Measurements from ENCODE around the gene IRGQ. TPM values are rescaled to one million over a fixed set of nuclear protein-coding genes. Genes with fewer than 3 reads are reported as not detected.

The IRGQ gene
- total RNA-seq, 1 donor from 2014 or later = 19.5 TPM

DNA sequence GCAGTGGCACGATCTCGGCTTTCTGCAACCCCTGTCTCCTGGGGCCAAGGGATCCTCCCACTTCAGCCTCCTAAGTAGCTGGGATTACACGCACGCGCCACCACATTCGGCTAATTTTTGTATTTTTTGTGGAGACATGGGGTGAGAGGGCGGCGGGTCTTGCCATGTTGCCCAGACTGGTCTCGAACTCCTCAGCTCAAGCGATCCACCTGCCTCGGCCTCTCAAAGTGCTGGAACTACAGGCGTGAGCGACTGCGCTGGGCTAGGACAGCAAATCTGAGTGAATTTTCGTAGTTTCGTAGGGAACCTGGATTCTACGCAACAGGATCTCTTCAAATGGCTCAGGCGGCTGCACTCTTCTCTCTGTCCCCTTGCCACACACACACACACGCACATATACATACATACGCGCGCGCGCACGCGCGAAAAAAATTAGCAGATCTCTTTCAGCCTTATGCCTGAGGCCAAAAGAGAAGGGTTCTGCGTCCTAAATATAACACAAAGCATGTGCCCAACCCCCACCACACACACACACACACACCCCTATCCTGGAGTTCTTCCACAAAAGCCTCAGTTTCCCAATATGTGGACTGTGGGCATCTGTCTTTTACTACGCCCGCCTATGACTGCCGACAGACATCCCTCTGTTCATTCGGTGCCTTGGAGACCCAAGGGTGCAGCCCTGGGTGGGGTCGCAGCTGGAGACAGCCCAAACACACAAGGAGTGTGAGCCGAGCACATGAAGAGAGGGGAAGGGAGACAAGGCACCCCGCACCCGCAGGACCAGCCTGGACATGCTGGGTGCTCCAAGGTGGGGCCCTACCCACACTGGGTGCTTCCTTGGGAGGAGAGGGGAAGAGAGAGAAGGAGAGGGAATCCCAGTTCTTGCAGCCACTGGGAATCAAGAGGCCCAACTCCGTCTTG, 19.7 kb downstream of the IRGQ start:
- DNase-seq (ENCODE audit: low read depth) (peak; percentile 18), FAIRE-seq (no peak)

GRCh38 chr19:43575156-43575950, 20.6 kb downstream of the IRGQ start, which contains the start of the genes PINLYP and XRCC1:
Gene PINLYP, plus strand, starts transcription at chr19:43575801. Its CDS starts 1,391 bp downstream, at chr19:43577192.
Gene XRCC1, minus strand, starts transcription at chr19:43575527. Its CDS starts 69 bp downstream, at chr19:43575458.
- Histone ChIP-seq H3K4me3 (ENCODE audit: low read depth, low read length) (peak within 1 kb of the TSS; percentile 91), H3K27me3 (ENCODE audit: control insufficient read depth, insufficient read depth, low read length) (no peaks in the 10 kb centered on the region), H3K36me3 (ENCODE audit: control insufficient read depth, insufficient read depth, low read length) (peaks cover 1% of the 10 kb centered on the region)
- no peak for FAIRE-seq
- DNase-seq (ENCODE audit: low read depth) = peak; percentile 96
- TF ChIP-seq, protein P1, sequence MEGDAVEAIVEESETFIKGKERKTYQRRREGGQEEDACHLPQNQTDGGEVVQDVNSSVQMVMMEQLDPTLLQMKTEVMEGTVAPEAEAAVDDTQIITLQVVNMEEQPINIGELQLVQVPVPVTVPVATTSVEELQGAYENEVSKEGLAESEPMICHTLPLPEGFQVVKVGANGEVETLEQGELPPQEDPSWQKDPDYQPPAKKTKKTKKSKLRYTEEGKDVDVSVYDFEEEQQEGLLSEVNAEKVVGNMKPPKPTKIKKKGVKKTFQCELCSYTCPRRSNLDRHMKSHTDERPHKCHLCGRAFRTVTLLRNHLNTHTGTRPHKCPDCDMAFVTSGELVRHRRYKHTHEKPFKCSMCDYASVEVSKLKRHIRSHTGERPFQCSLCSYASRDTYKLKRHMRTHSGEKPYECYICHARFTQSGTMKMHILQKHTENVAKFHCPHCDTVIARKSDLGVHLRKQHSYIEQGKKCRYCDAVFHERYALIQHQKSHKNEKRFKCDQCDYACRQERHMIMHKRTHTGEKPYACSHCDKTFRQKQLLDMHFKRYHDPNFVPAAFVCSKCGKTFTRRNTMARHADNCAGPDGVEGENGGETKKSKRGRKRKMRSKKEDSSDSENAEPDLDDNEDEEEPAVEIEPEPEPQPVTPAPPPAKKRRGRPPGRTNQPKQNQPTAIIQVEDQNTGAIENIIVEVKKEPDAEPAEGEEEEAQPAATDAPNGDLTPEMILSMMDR (IDR thresholded peaks at IDR 0.05; ENCODE audit: insufficient read depth, low read length, severe bottlenecking) = no peak

More for the DNA sequence above, 19.7 kb downstream of the IRGQ start:
- Histone ChIP-seq H3K36me3 (ENCODE audit: control insufficient read depth, insufficient read depth, low read length) (peaks cover 1% of the 10 kb centered on the region), H3K4me3 (ENCODE audit: low read depth, low read length) (peak overlapping the region; percentile 24), H3K27me3 (ENCODE audit: control insufficient read depth, insufficient read depth, low read length) (no peaks in the 10 kb centered on the region)
- TF ChIP-seq, protein P1 (IDR thresholded peaks at IDR 0.05; ENCODE audit: insufficient read depth, low read length, severe bottlenecking) = no peak

GRCh38 chr19:43574424-43575155, 21.3 kb downstream of the IRGQ start:
- DNase-seq (ENCODE audit: low read depth) = no peak
- TF ChIP-seq, protein P1 (IDR thresholded peaks at IDR 0.05; ENCODE audit: insufficient read depth, low read length, severe bottlenecking) = no peak
- H3K4me3 ChIP-seq (ENCODE audit: low read depth, low read length) = peak overlapping the region; percentile 91
- peaks cover 1% of the 10 kb centered on the region for H3K36me3 ChIP-seq (ENCODE audit: control insufficient read depth, insufficient read depth, low read length)
- FAIRE-seq = no peak
- H3K27me3 ChIP-seq (ENCODE audit: control insufficient read depth, insufficient read depth, low read length) = no peaks in the 10 kb centered on the region

- FAIRE-seq = no peak
- TF ChIP-seq, protein P1 (IDR thresholded peaks at IDR 0.05; ENCODE audit: insufficient read depth, low read length, severe bottlenecking) = no peak
Observed at GRCh38 chr19:43572171-43572588, 23.8 kb downstream of the IRGQ start.

GRCh38 chr19:43570174-43570791, 25.7 kb downstream of the IRGQ start:
- no peak for FAIRE-seq
- H3K27me3 ChIP-seq (ENCODE audit: control insufficient read depth, insufficient read depth, low read length) = no peaks in the 10 kb centered on the region
- peak; percentile 80 for DNase-seq (ENCODE audit: low read depth)
- no peak overlapping the region for H3K4me3 ChIP-seq (ENCODE audit: low read depth, low read length)
- TF ChIP-seq, protein P1 (IDR thresholded peaks at IDR 0.05; ENCODE audit: insufficient read depth, low read length, severe bottlenecking) = no peak
- peaks cover 1% of the 10 kb centered on the region for H3K36me3 ChIP-seq (ENCODE audit: control insufficient read depth, insufficient read depth, low read length)

More at GRCh38 chr19:43572171-43572588, 23.8 kb downstream of the IRGQ start:
- Histone ChIP-seq H3K27me3 (ENCODE audit: control insufficient read depth, insufficient read depth, low read length) (no peaks in the 10 kb centered on the region), H3K4me3 (ENCODE audit: low read depth, low read length) (no peak overlapping the region), H3K36me3 (ENCODE audit: control insufficient read depth, insufficient read depth, low read length) (peaks cover 1% of the 10 kb centered on the region)
- DNase-seq (ENCODE audit: low read depth) = no peak
